ENCODE results near the gene SHISAL2A. TPM values are rescaled to one million over a fixed set of nuclear protein-coding genes. Genes with fewer than 3 reads are reported as not detected.

Gene SHISAL2A
- polyA plus RNA-seq: 0.58 TPM
- long read RNA-seq, donor 1: 0 reads
- long read RNA-seq, donor 2, partial matches to known transcripts: 27 of 27 reads
- long read RNA-seq, donor 2, other reads (novel, unspliced or antisense): 0 of 27 reads
- long read RNA-seq, donor 3: 0 reads
- long read RNA-seq, donor 4: 0 reads
- long read RNA-seq, donor 5: 0 reads
- long read RNA-seq, donor 6: 0 reads
- long read RNA-seq, donor 7: 0 reads
- long read RNA-seq, donor 8: 0 reads
- long read RNA-seq, donor 9: 0 reads
- long read RNA-seq, donor 10: 0 reads
- long read RNA-seq, donor 11: 0 reads

GRCh38 chr1:52632732-52633290 is at the start of gene SHISAL2A:
SHISAL2A (plus strand) TSS chr1:52633168; CDS start chr1:52633494, 326 bp downstream.
- Histone ChIP-seq H3K36me3 (ENCODE audit: control insufficient read depth, insufficient read depth, low read length) (no peaks in the 10 kb centered on the region), H3K9me3 (ENCODE audit: control insufficient read depth, low read depth, low read length) (no peaks in the 10 kb centered on the region), H3K4me1 (ENCODE audit: control insufficient read depth, insufficient read depth, low read length) (peaks cover 14% of the 10 kb centered on the region), H3K4me3 (ENCODE audit: low read length) (peak within 1 kb of the TSS; percentile 13), H3K27ac (ENCODE audit: low read length) (no peak within 1 kb of the TSS), H3K27me3 (ENCODE audit: control insufficient read depth, insufficient read depth, low read length) (peaks cover 27% of the 10 kb centered on the region)
- peak; percentile 23 to 63 for DNase-seq
- WGBS (ENCODE audit: insufficient coverage, low lambda C conversion rate): no CpG with 5 or more reads among the region's 53 CpGs

- Histone ChIP-seq H3K36me3 (ENCODE audit: control insufficient read depth, insufficient read depth, low read length) (no peaks in the 10 kb centered on the region), H3K4me1 (ENCODE audit: control insufficient read depth, insufficient read depth, low read length) (no peaks in the 10 kb centered on the region), H3K27ac (ENCODE audit: low read length) (no peak overlapping the region), H3K4me3 (ENCODE audit: low read length) (no peak overlapping the region), H3K9me3 (ENCODE audit: control insufficient read depth, low read depth, low read length) (no peaks in the 10 kb centered on the region), H3K27me3 (ENCODE audit: control insufficient read depth, insufficient read depth, low read length) (no peaks in the 10 kb centered on the region)
- DNase-seq: no peak
- no CpG with 5 or more reads among the region's 1 CpG for WGBS (ENCODE audit: insufficient coverage, low lambda C conversion rate)
Measured at GRCh38 chr1:52585474-52585873, 47.5 kb upstream of the SHISAL2A start.

GRCh38 chr1:52588027-52588426 is 44.9 kb upstream of the SHISAL2A start:
- no peaks in the 10 kb centered on the region for H3K4me1 ChIP-seq (ENCODE audit: control insufficient read depth, insufficient read depth, low read length)
- no peaks in the 10 kb centered on the region for H3K36me3 ChIP-seq (ENCODE audit: control insufficient read depth, insufficient read depth, low read length)
- H3K27me3 ChIP-seq (ENCODE audit: control insufficient read depth, insufficient read depth, low read length): no peaks in the 10 kb centered on the region
- no peaks in the 10 kb centered on the region for H3K9me3 ChIP-seq (ENCODE audit: control insufficient read depth, low read depth, low read length)
- H3K4me3 ChIP-seq (ENCODE audit: low read length): no peak overlapping the region
- no peak overlapping the region for H3K27ac ChIP-seq (ENCODE audit: low read length)
- DNase-seq: no peak

DNA sequence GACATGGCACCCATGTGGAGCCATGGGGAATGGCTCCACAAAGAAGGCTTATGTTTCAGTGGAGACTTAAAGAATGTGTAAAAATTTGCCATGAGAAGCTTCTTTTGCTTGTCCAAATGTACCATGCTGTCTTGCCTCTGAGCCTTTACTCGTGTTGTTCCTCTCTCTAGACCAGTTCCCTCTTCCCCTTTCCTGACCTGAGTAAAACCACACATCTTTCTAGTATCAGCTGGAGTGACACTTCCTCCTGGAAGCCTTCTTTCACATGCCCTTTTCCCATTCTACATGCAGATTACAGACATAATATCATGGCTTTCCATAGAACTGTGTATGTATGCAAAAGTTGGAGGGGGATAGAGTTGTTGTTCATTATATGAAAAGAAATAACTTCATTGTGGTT is 44.4 kb upstream of the SHISAL2A start:
- H3K9me3 ChIP-seq (ENCODE audit: control insufficient read depth, low read depth, low read length): no peaks in the 10 kb centered on the region
- no peak overlapping the region for H3K4me3 ChIP-seq (ENCODE audit: low read length)
- DNase-seq: no peak
- H3K4me1 ChIP-seq (ENCODE audit: control insufficient read depth, insufficient read depth, low read length): no peaks in the 10 kb centered on the region
- H3K27ac ChIP-seq (ENCODE audit: low read length): no peak overlapping the region
- H3K27me3 ChIP-seq (ENCODE audit: control insufficient read depth, insufficient read depth, low read length): no peaks in the 10 kb centered on the region
- H3K36me3 ChIP-seq (ENCODE audit: control insufficient read depth, insufficient read depth, low read length): no peaks in the 10 kb centered on the region
- WGBS (ENCODE audit: insufficient coverage, low lambda C conversion rate): no CpG with 5 or more reads among the region's 1 CpG

DNA sequence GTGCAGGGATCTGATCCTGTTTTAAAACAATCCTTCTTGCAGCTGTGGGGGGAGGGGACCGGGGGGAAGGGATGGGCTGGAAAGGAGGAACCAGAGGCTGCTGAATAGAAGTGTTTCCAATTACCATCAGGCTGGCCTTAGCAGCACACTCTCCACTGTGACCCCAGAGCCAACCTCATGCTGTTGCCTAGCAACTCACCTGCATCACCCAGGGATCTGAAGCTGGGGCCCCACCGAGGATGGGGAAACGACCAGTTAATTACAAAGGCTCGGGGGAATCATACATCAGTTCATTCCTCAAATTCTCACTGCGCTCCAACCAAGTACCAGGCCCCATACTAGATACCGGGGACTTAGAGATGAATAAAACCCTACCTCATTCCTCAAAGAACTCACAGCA is 42.7 kb upstream of the SHISAL2A start:
- Histone ChIP-seq H3K27ac (ENCODE audit: low read length) (no peak overlapping the region), H3K9me3 (ENCODE audit: control insufficient read depth, low read depth, low read length) (no peaks in the 10 kb centered on the region), H3K36me3 (ENCODE audit: control insufficient read depth, insufficient read depth, low read length) (no peaks in the 10 kb centered on the region), H3K4me3 (ENCODE audit: low read length) (no peak overlapping the region), H3K4me1 (ENCODE audit: control insufficient read depth, insufficient read depth, low read length) (no peaks in the 10 kb centered on the region), H3K27me3 (ENCODE audit: control insufficient read depth, insufficient read depth, low read length) (no peaks in the 10 kb centered on the region)
- DNase-seq: no peak
- no CpG with 5 or more reads among the region's 6 CpGs for WGBS (ENCODE audit: insufficient coverage, low lambda C conversion rate)

- Histone ChIP-seq H3K27me3 (ENCODE audit: control insufficient read depth, insufficient read depth, low read length) (no peaks in the 10 kb centered on the region), H3K27ac (ENCODE audit: low read length) (no peak overlapping the region), H3K36me3 (ENCODE audit: control insufficient read depth, insufficient read depth, low read length) (no peaks in the 10 kb centered on the region), H3K4me1 (ENCODE audit: control insufficient read depth, insufficient read depth, low read length) (no peaks in the 10 kb centered on the region), H3K4me3 (ENCODE audit: low read length) (no peak overlapping the region), H3K9me3 (ENCODE audit: control insufficient read depth, low read depth, low read length) (no peaks in the 10 kb centered on the region)
- WGBS (ENCODE audit: insufficient coverage, low lambda C conversion rate): 80% methylated on average over 1 of the region's 5 CpGs
- DNase-seq: no peak
Measured at GRCh38 chr1:52592637-52593323, 40.2 kb upstream of the SHISAL2A start.

DNA sequence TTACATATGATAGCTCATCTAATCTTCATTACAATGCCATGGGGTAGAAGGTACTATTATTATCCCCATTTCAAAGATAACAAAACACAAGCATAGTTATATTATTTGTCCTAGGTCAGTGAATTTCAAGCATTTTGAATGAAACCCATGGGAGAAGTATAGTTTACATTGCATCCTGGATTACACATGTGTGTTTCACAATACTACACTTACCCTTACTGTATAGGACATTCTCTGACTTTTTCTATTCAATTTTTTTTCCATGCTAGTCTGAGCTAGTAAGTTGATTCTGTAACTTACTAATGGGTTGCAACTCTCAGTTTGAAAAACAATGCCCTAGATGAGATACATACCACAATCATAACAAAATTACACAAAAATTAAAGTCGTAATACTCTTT is 39.5 kb upstream of the SHISAL2A start:
- WGBS (ENCODE audit: insufficient coverage, low lambda C conversion rate): no CpG with 5 or more reads among the region's 1 CpG
- H3K27ac ChIP-seq (ENCODE audit: low read length): no peak overlapping the region
- H3K9me3 ChIP-seq (ENCODE audit: control insufficient read depth, low read depth, low read length): no peaks in the 10 kb centered on the region
- H3K27me3 ChIP-seq (ENCODE audit: control insufficient read depth, insufficient read depth, low read length): no peaks in the 10 kb centered on the region
- H3K4me3 ChIP-seq (ENCODE audit: low read length): no peak overlapping the region
- H3K4me1 ChIP-seq (ENCODE audit: control insufficient read depth, insufficient read depth, low read length): no peaks in the 10 kb centered on the region
- H3K36me3 ChIP-seq (ENCODE audit: control insufficient read depth, insufficient read depth, low read length): no peaks in the 10 kb centered on the region
- no peak for DNase-seq

DNA sequence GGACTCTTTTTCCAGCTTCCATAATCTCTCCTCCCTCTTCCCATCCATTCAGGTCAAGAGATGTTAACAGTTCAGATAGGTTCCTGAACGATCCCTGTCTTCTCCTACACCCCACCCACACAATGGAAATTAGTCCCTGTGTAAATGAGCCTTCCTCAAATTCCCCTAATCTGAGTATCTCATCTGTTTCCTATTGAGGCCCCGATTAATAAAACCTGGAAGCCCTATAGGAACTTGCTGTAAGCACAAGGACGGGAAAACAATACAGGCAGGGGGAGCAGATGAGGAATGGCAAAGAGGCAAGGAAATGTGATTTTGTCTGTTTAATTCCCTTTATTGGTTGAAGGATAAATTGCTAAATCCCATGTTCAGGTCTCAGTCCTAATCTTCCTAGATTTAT is 37.9 kb upstream of the SHISAL2A start:
- no peaks in the 10 kb centered on the region for H3K27me3 ChIP-seq (ENCODE audit: control insufficient read depth, insufficient read depth, low read length)

GRCh38 chr1:52597912-52598311 is 35.1 kb upstream of the SHISAL2A start:
- no peak for DNase-seq
- no peaks in the 10 kb centered on the region for H3K9me3 ChIP-seq (ENCODE audit: control insufficient read depth, low read depth, low read length)
- peaks cover 9% of the 10 kb centered on the region for H3K4me1 ChIP-seq (ENCODE audit: control insufficient read depth, insufficient read depth, low read length)
- WGBS (ENCODE audit: insufficient coverage, low lambda C conversion rate): 50% methylated on average over 2 of the region's 2 CpGs
- H3K27me3 ChIP-seq (ENCODE audit: control insufficient read depth, insufficient read depth, low read length): no peaks in the 10 kb centered on the region
- no peak overlapping the region for H3K27ac ChIP-seq (ENCODE audit: low read length)
- H3K4me3 ChIP-seq (ENCODE audit: low read length): no peak overlapping the region
- no peaks in the 10 kb centered on the region for H3K36me3 ChIP-seq (ENCODE audit: control insufficient read depth, insufficient read depth, low read length)

More for the DNA sequence above, 37.9 kb upstream of the SHISAL2A start:
- Histone ChIP-seq H3K36me3 (ENCODE audit: control insufficient read depth, insufficient read depth, low read length) (no peaks in the 10 kb centered on the region), H3K9me3 (ENCODE audit: control insufficient read depth, low read depth, low read length) (no peaks in the 10 kb centered on the region), H3K27ac (ENCODE audit: low read length) (no peak overlapping the region), H3K4me3 (ENCODE audit: low read length) (no peak overlapping the region), H3K4me1 (ENCODE audit: control insufficient read depth, insufficient read depth, low read length) (no peaks in the 10 kb centered on the region)
- 80% methylated on average over 2 of the region's 3 CpGs for WGBS (ENCODE audit: insufficient coverage, low lambda C conversion rate)
- no peak for DNase-seq

DNA sequence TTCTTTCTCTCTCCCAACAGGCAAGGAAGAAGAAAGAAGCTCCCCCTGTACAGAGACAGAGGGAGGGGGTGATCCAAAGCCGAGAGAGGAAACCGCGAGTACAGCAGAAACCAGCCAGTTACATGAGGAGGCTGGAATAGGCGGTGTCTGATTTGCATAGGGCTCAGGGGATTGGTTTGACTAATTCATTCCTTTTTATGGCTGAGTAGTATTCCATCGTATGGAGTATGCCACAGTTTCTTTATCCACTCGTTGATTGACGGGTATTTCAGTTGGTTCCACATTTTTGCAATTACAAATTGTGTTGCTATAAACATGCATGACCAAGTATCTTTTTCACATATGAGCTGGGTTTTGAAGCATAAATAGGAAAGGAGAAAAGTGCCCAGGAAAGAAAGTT is 34.2 kb upstream of the SHISAL2A start:
- Histone ChIP-seq H3K4me1 (ENCODE audit: control insufficient read depth, insufficient read depth, low read length) (peaks cover 17% of the 10 kb centered on the region), H3K9me3 (ENCODE audit: control insufficient read depth, low read depth, low read length) (no peaks in the 10 kb centered on the region), H3K27ac (ENCODE audit: low read length) (no peak overlapping the region), H3K36me3 (ENCODE audit: control insufficient read depth, insufficient read depth, low read length) (no peaks in the 10 kb centered on the region), H3K4me3 (ENCODE audit: low read length) (no peak overlapping the region), H3K27me3 (ENCODE audit: control insufficient read depth, insufficient read depth, low read length) (no peaks in the 10 kb centered on the region)
- no peak for DNase-seq
- WGBS (ENCODE audit: insufficient coverage, low lambda C conversion rate): no CpG with 5 or more reads among the region's 7 CpGs
